Gastrocnemius medialis (tissue), 4 donors: ENCODE data around the gene IQGAP1. TPM values are rescaled to one million over a fixed set of nuclear protein-coding genes. Genes with fewer than 3 reads are reported as not detected.

Experiments
- ATAC-seq, 2 donors: fragments of 150-250 bp; one replicate each; pipeline ENCODE4 v1.9.1; 2016
- DNase-seq, 2 donors: peaks; one replicate each; pipeline ENCODE4 v3.0.0-alpha.2; 2019
- H3K27ac ChIP-seq, 4 donors: fragments of 200-600 bp; sonication (generic); 1 replicate in 1 of 4; 2 replicates in 3 of 4; pipeline ENCODE4 v1.5.1; 2016 to 2018; ENCODE audit warnings: mild to moderate bottlenecking in 2 of 4, moderate library complexity in 1 of 4
- H3K27me3 ChIP-seq, 3 donors: fragments of 200-600 bp; sonication (generic) in 2 of 3; 1 replicate in 1 of 3; 2 replicates in 2 of 3; pipeline versions ENCODE4 v1.5.1 to v1.6.0; 2016 to 2019; ENCODE audit warnings: mild to moderate bottlenecking in 1 of 3, moderate library complexity in 1 of 3
- H3K36me3 ChIP-seq, 2 donors: fragments of 200-600 bp; sonication (generic) in 1 of 2; one replicate each; pipeline ENCODE4 v1.5.1; 2017 to 2018
- H3K4me1 ChIP-seq, 2 donors: fragments of 200-600 bp; sonication (generic) in 1 of 2; one replicate each; pipeline ENCODE4 v1.5.1; 2016 to 2017; ENCODE audit warnings: mild to moderate bottlenecking in 2 of 2
- H3K4me3 ChIP-seq, 4 donors: fragments of 200-600 bp; sonication (generic) in 3 of 4; 1 replicate in 1 of 4; 2 replicates in 3 of 4; pipeline ENCODE4 v1.5.1; 2016 to 2019; ENCODE audit warnings: mild to moderate bottlenecking in 2 of 4
- H3K9me3 ChIP-seq, 3 donors: fragments of 200-600 bp; sonication (generic) in 2 of 3; 1 replicate in 1 of 3; 2 replicates in 2 of 3; pipeline ENCODE4 v1.5.1; 2016 to 2019
- CTCF ChIP-seq, 5 experiments: fragments of 450-650 bp in 3 of 5; fragments of 200-600 bp in 2 of 5; sonication (generic) in 2 of 5; IDR thresholded peaks in 4 of 5; conservative IDR thresholded peaks in 1 of 5; 1 replicate in 4 of 5; 2 replicates in 1 of 5; pipeline ENCODE4 v1.5.1; 2016 to 2019; ENCODE audit warnings: antibody characterized with exemption in 5 of 5, mild to moderate bottlenecking in 3 of 5, moderate library complexity in 3 of 5
- POLR2A ChIP-seq, 2 donors: fragments of 450-650 bp; IDR thresholded peaks; one replicate each; pipeline ENCODE4 v1.6.1; 2017; ENCODE audit warnings: antibody characterized with exemption in 2 of 2, mild to moderate bottlenecking in 2 of 2, moderate library complexity in 2 of 2
- in situ Hi-C, 4 donors: fragments of 200-750 bp; cut with MboI; loops; one replicate each; pipeline versions ENCODE4 v1.15.0 to v1.8.0; 2017; ENCODE audit warnings: low sequenced_read_pairs in 4 of 4
- intact Hi-C: fragments of 100-400 bp; cut with DNase I; formaldehyde crosslinking; loops from one replicate; pipeline ENCODE4 v1.15.1; 2023; ENCODE audit warnings: low total_unique reads
- total RNA-seq, 4 donors: library from RNA; depleted of rRNA; stranded (reverse); fragments of >200 nt; gene quantifications; one replicate each; pipeline versions ENCODE4 v1.1.0 to v1.2.3, GENCODE V29; 2016

IQGAP1 gene
- total RNA-seq, 4 donors from 2014 or later: 39.1 to 92.7 (median 59.1) TPM

- TF ChIP-seq CTCF (IDR thresholded peaks at IDR 0.05 in 4 of 5, conservative IDR thresholded peaks at IDR 0.05 in 1 of 5) (no peak), POLR2A (IDR thresholded peaks at IDR 0.05) (no peak)
- in situ Hi-C loops (loop anchor here in 3 of 4 donors (10.0 kb wide), 1 partner anchor 111 kb away; no protein-coding TSS in a partner anchor), intact Hi-C loops (loop anchor here (5.0 kb wide), 2 partner anchors 58 to 98 kb away; no protein-coding TSS in a partner anchor)
- Histone ChIP-seq H3K27me3 (no peaks in the 10 kb centered on the region), H3K4me1 (peaks cover 20 to 24% of the 10 kb centered on the region in 2 donors), H3K4me3 (no peak overlapping the region), H3K27ac (peak overlapping the region in 1 of 4 donors; percentile 37), H3K36me3 (peaks cover 0 to 18% of the 10 kb centered on the region in 2 donors), H3K9me3 (no peaks in the 10 kb centered on the region)
- no peak for DNase-seq
- no peak for ATAC-seq
These were observed 23.8 kb upstream of the IQGAP1 start for GRCh38 chr15:90364251-90364650.

GRCh38 chr15:90365414-90366055, 22.5 kb upstream of the IQGAP1 start:
- H3K27me3 ChIP-seq: no peaks in the 10 kb centered on the region
- in situ Hi-C loops: loop anchor here in 3 of 4 donors (10.0 kb wide), 1 partner anchor 109 kb away; no protein-coding TSS in a partner anchor
- ATAC-seq: no peak
- intact Hi-C loops: no loop called here
- H3K4me3 ChIP-seq: no peak overlapping the region
- H3K4me1 ChIP-seq: peaks cover 20 to 24% of the 10 kb centered on the region in 2 donors
- no peaks in the 10 kb centered on the region for H3K9me3 ChIP-seq
- peaks cover 0 to 7% of the 10 kb centered on the region in 2 donors for H3K36me3 ChIP-seq
- TF ChIP-seq CTCF (IDR thresholded peaks at IDR 0.05 in 4 of 5, conservative IDR thresholded peaks at IDR 0.05 in 1 of 5) (no peak), POLR2A (IDR thresholded peaks at IDR 0.05) (no peak)
- no peak for DNase-seq
- H3K27ac ChIP-seq: peak overlapping the region in 1 of 4 donors; percentile 37

- Histone ChIP-seq H3K27me3 (no peaks in the 10 kb centered on the region), H3K9me3 (no peaks in the 10 kb centered on the region), H3K4me3 (no peak overlapping the region), H3K36me3 (no peaks in the 10 kb centered on the region), H3K27ac (peak overlapping the region; percentile 6 to 65 (median 34)), H3K4me1 (peaks cover 15 to 16% of the 10 kb centered on the region in 2 donors)
- in situ Hi-C loops (loop anchor here in 3 of 4 donors (10.0 kb wide), 1 partner anchor 107 kb away; no protein-coding TSS in a partner anchor), intact Hi-C loops (no loop called here)
- peak in 1 of 2 donors; percentile 40 for ATAC-seq
- TF ChIP-seq CTCF (IDR thresholded peaks at IDR 0.05 in 4 of 5, conservative IDR thresholded peaks at IDR 0.05 in 1 of 5) (no peak), POLR2A (IDR thresholded peaks at IDR 0.05) (no peak)
- no peak for DNase-seq
These were observed 20.5 kb upstream of the IQGAP1 start for GRCh38 chr15:90367576-90367975.

- TF ChIP-seq POLR2A (IDR thresholded peaks at IDR 0.05) (no peak), CTCF (IDR thresholded peaks at IDR 0.05 in 4 of 5, conservative IDR thresholded peaks at IDR 0.05 in 1 of 5) (no peak)
- Histone ChIP-seq H3K9me3 (no peaks in the 10 kb centered on the region), H3K27me3 (no peaks in the 10 kb centered on the region), H3K4me3 (no peak overlapping the region), H3K27ac (no peak overlapping the region), H3K4me1 (no peaks in the 10 kb centered on the region), H3K36me3 (no peaks in the 10 kb centered on the region)
- in situ Hi-C loops (no loop called here), intact Hi-C loops (no loop called here)
- no peak for ATAC-seq
- DNase-seq: no peak
These were observed 13.0 kb upstream of the IQGAP1 start for GRCh38 chr15:90375071-90375470.
